ENCODE measurements around the gene CHP1.

Gene CHP1

GRCh38 chr15:41323611-41324010 lies 92.5 kb downstream of the CHP1 start:
- Histone ChIP-seq H3K4me3 (ENCODE audit: low read depth in 1 of 2, low read length in 2 of 2) (no peak overlapping the region), H3K27ac (ENCODE audit: low read depth, low read length) (no peak overlapping the region), H3K9me3 (ENCODE audit: control insufficient read depth in 1 of 2, low read length in 2 of 2) (no peaks in the 10 kb centered on the region), H3K36me3 (ENCODE audit: control insufficient read depth in 1 of 2, insufficient read depth in 2 of 2, low read length in 2 of 2) (no peaks in the 10 kb centered on the region), H3K9ac (ENCODE audit: low read depth in 1 of 2, low read length in 2 of 2) (no peak overlapping the region), H3K27me3 (ENCODE audit: control insufficient read depth in 1 of 2, insufficient read depth in 2 of 2, low read length in 2 of 2) (no peaks in the 10 kb centered on the region), H3K4me1 (ENCODE audit: control insufficient read depth in 1 of 2, insufficient read depth in 2 of 2, low read length in 2 of 2) (no peaks in the 10 kb centered on the region)

DNA sequence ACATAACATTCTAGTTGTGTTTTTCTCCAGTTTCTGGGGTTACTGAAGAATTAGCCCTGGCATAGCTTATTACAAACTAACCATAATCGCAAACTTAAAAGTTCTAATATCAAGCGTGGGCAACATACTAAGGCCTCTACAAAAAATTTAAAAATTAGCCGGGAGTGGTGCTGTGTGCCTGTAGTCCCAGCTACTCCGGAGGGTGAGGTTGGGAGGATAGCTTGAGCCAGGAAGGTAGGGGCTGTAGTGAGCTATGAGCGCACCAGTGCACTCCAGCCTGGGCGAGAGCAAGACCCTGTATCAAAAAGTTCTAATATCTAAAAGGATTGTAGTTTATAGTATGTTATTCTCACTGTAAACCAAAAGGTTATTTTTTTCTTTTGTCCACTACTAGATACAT lies 100.2 kb downstream of the CHP1 start:
- H3K4me3 ChIP-seq (ENCODE audit: low read depth in 1 of 2, low read length in 2 of 2), result peak overlapping the region; percentile 93 to 98
- H3K27ac ChIP-seq (ENCODE audit: low read depth, low read length), result no peak overlapping the region
- H3K36me3 ChIP-seq (ENCODE audit: control insufficient read depth in 1 of 2, insufficient read depth in 2 of 2, low read length in 2 of 2), result no peaks in the 10 kb centered on the region
- H3K27me3 ChIP-seq (ENCODE audit: control insufficient read depth in 1 of 2, insufficient read depth in 2 of 2, low read length in 2 of 2), result no peaks in the 10 kb centered on the region
- H3K9ac ChIP-seq (ENCODE audit: low read depth in 1 of 2, low read length in 2 of 2), result peak overlapping the region; percentile 62 to 90
- H3K4me1 ChIP-seq (ENCODE audit: control insufficient read depth in 1 of 2, insufficient read depth in 2 of 2, low read length in 2 of 2), result peaks cover 18 to 23% of the 10 kb centered on the region in 2 donors
- no peaks in the 10 kb centered on the region for H3K9me3 ChIP-seq (ENCODE audit: control insufficient read depth in 1 of 2, low read length in 2 of 2)
